ENCODE data around the gene NCKAP5.

- no peak for TF ChIP-seq CTCF (IDR thresholded peaks at IDR 0.05; ENCODE audit: poor library complexity)
- TF ChIP-seq EZH2 (IDR thresholded peaks at IDR 0.05; ENCODE audit: borderline replicate concordance) = no peak
- TF ChIP-seq EZH2phosphoT487 (IDR thresholded peaks at IDR 0.05; ENCODE audit: low read depth, severe bottlenecking, unreplicated experiment) = no peak
These were observed 630.6 kb downstream of the NCKAP5 start for GRCh38 chr2:132937629-132938028.
